Measurements from ENCODE around the gene GPR65.
A peak's percentile ranks its signal among the peaks of the same experiment; 100 is the strongest.

The GPR65 gene, protein sequence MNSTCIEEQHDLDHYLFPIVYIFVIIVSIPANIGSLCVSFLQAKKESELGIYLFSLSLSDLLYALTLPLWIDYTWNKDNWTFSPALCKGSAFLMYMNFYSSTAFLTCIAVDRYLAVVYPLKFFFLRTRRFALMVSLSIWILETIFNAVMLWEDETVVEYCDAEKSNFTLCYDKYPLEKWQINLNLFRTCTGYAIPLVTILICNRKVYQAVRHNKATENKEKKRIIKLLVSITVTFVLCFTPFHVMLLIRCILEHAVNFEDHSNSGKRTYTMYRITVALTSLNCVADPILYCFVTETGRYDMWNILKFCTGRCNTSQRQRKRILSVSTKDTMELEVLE

DNA sequence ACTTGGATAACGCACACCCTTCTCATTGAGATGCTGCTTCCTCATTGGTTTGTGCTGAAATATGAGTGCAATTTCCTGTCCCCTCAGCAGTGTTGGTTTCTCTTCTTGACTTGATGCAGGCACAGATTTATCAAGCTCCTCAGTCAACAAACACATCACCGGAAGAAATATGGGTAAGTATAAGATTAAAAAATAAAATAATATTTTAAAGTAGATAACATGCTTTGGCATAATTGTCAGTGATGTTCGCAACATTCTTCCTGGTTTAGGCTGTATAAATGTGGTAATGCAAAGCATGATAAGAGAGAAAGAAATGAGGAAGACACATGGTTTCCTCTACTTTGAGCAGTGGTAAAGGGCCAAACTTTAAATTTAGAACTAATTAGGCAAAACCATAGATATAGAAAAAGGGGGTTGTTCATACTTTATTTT is at the start of gene GPR65:
TSS of gene GPR65 (plus strand) at position 86 of the 432 bp plus-strand sequence. CDS start 5,713 bp downstream, outside the sequence.
- peak; percentile 79 for DNase-seq

DNA sequence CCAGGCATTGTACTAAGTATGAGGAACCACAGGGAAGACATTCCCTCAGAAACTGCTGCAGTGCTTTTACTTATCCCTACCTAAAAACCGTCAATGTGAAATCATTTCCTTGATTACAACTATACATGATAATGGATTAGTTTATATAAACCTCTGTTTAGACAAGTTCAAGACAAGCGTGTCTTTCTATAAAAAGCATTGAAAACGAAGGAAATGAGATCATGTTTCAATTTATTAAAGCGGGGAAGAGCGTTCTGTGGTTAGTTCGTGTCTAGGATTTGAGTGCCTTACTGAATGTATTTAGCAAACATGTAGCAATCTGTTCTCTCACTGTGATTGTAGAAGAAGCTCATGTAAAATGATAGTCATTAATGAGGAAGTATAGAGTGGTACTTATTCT is 49.4 kb upstream of the GPR65 start:
- no peak for DNase-seq

DNA sequence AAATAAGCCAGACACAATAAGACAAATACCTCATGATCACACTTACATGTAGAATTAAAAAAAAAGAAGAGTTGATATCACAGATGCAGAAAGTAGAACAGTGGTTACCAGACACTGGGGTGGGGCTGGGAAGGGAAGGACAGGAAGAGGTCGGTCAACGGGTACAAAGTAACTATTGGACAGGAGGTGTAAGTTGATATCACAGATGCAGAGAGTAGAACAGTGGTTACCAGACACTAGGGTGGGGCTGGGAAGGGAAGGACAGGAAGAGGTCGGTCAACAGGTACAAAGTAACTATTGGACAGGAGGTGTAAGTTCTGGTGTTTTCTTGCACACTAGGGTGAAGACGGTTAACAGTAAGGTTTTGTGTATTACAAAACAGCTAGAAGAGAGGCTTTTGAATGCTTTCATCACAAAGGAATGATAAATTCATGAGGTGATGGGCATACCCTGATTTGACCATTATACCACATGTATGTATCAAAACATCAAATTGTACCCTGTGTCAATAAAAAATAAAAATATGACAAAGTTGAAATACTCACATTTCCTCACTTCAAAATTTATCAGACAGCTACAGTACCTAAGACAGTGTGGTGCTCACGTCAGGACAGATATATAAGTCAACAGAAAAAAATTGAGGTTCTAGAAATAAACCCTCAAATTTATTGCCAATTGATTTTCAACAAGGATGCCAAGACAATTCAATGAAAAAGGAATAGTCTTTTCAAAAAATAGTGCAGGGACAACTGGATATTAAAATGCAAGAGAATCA is 44.7 kb upstream of the GPR65 start:
- peak; percentile 53 for DNase-seq

DNA sequence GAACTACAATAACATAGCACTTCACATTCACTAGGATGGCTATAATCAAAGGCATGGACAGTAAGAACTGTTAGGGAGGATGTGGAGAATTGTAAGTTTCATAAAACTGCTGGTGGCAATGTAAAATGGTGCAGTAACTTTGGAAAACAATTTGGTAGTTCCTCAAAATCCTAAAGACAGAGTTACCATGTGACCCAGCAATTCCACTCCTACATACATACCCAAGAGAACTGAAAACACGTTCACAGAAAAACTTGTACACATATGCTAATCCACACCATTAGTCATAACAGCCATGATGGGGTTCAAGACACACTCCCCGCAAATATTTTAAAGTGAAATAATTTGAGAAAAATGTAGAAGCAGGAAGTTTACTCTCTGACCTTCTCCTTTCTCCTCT is 43.7 kb upstream of the GPR65 start:
- no peak for DNase-seq

DNA sequence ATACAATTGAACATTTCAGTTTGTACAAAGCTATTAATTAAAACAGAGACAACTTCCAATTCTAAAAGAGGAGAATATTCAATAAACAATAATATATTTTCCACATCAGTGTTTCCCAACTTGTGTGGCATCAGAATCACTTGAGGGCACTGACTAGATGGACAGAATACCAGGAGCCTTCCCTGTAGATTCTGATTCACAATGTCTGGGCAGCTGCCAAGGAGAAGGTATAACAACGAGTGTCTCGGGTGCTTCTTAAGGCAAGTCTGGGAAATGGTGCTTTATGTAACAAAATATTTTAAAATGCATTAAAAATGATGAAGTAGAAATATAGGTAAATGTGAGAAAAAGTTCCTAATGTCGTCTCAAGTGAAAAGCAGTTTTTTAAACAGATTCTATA is 38.1 kb upstream of the GPR65 start:
- no peak for DNase-seq

DNA sequence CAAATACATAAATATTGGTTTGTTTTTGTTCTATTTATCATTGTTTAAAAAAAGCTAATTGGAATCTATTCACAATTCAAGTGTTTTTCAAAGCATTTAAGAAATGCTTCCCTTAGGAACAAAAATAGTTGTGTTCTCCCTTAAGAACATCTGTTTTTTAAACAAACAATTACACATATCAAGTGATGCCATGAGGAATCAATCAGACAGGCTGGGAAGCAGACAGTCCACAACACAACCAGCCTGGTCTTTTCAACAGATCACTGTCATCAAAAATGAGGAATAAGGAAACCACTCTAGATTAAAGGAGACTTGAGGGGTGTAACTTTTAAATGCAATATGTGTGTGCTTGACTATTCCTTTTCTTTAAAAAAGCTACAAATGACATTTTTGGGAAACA is 37.4 kb upstream of the GPR65 start:
- DNase-seq, result no peak

DNA sequence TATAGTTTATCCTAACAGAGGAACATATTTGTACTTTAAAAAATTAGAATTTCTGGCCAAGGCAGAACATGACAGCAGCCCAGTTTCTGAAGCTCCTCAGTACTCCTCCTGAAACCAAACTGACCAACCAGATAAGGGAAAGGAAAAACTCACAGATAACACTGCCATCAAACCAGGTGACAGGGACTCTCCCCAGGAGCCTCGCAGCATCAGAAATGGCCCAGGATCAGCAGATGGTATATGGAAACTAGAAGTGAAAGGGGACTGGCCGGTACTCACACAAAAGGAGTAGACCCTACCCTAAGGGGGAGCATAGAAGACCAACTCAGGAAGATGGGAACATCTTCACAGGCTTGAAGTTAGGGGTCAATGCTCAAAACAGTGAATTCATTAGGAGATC is 33.9 kb upstream of the GPR65 start:
- DNase-seq, result no peak

DNA sequence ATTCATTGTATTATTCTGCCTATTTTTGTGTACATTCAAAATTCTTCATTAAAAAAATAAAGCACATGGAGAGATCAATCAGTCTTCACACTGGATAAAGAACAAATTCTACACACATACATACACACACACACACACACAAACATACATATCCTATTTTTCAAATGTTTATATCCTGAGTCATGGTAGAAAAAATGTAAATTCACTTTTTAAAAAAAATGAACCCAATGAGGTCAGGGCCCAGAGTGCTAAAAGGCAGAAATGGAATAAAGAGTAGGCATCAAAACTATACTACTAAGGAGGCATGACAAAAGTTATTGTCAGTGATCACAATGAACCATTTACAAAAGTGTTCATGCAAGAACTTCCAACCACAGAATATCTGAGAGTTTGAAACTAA is 29.3 kb upstream of the GPR65 start:
- no peak for DNase-seq

DNA sequence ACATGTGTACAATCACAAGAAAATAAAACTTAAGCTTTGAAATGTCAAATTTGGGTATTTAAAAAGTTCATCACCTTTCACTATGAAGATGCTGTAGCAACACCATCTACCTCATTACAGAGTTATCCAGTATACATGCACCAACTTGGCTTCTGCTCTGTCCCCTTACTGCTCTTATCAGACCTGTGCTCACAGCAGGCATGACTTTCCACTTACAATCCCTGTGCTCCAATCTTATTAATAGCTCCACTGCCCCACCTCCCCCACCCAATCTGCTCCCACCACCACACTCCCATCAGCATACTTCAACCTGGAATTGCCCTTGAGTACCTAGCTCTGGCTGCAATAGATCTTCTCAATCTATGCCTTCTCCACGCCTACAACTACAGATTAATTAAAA is 25.2 kb upstream of the GPR65 start:
- no peak for DNase-seq

- DNase-seq, result no peak
Observed at GRCh38 chr14:87989221-87989955, 15.5 kb upstream of the GPR65 start.

DNA sequence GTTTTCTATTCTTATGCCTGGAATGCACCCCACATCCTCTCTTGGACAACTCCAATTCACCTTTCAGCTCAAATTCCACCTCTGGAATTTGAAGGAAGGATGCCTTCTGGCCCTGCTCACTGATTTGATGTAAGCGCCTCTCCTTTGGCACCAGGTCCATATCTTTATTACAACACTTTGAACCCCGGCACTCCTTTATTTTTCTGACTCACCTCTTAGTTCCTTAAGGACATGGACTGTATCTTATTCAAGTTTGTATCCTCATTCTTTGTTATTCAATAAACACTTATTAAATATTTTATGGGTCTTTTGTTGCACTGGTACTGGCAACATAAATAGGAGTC is 15.0 kb upstream of the GPR65 start:
- no peak for DNase-seq

DNA sequence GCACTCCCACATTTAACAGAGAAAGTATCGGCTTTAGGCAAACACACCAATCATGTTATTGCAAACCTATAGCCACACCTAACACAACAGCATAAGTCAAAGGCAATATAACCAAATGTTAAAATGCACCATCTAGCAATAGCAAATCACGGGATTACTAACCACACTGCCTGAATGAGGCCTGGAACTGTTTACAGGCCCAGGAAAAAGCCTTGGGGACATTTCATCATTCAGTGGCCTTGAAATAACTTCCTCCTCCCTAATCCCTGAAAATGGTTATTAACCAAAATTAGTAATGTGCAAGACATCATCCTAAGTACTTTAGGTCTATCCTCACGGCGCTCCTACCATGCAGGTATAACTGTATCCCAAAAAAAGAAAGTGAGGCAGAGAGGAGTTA is 14.3 kb upstream of the GPR65 start:
- no peak for DNase-seq

GRCh38 chr14:87992346-87992717 is 12.6 kb upstream of the GPR65 start:
- no peak for DNase-seq

DNA sequence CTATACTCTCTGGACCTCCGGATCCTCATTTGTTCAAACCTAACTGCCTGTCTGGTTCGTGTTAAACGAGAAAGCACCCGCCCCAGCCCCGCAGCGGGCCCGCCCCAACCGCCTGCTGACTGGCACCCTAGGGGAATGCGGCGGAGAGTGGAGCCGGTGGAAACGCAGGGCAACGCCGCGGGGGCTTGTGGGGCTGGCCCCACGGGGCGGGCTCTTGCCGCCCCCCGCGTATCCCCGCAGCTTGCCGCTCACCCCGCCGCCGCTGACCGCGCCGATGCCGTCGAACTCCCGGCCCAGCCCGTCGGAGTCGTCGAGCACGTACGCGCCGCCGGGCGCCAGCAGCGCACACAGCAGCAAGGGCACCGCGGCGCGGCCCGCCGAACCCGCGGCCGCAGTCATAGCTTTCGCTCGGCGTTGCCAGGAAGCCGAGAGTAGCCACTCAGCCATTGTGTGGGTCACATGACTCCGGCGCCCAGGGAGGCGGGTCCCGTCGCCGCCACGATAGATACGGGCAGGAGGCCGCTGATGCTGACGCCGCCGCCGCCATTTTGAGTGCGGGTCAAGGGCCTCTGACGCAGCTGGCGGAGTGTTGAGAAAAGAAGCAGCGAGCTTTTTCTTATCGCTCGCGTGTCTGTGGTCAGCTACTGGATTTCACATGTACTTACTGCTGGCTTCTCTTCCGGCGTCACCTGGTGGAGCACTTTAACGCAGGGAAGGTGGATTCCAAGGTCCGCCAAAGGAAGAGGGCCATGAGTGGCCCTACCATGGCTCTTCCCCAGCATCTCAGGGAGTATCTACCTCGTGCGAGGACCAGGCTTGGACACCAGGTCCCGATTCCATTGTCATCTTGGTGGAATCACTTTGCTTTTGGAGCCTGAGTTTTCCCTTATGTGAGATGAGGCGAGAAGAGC is 12.0 kb upstream of the GPR65 start, which contains the start of gene GALC:
TSS of gene GALC (minus strand) at position 465 of the 911 bp plus-strand sequence. CDS start at position 447, 18 bp downstream.
- peak; percentile 97 for DNase-seq

DNA sequence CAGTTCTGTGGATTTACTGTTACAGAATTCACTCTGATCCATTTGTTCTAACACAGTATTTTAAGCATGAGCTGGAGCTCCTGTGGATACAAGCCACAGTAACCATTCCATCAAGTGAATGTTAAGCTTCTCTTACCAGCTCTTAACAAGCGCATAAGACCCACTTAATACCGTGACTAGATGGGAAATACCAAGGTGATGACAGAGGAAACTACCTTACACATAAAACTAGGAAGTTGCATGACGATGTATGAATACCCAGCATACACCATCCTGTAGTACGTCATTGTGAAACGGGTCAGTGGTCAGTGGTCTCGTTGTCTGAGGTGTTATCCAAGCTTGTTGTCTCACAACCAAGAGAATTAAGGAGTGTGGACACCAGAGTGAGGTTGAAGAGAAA is 10.0 kb upstream of the GPR65 start:
- DNase-seq, result peak; percentile 64

- DNase-seq, result no peak
Observed at GRCh38 chr14:87995500-87996290, 9.2 kb upstream of the GPR65 start.

DNA sequence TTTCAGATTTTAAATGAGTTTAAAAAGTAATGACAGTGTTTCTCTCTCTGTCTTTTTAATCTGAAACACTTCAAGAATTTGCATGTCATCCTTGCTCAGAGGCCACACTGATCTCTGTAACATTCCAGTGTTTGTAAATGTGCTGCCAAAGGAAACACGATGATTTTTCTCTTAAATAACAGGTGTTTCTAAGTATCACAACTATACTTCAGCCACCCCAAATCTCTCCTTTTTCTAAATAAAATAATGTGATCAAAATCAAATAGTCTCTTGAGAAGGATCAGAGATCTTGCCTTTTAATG is 8.7 kb upstream of the GPR65 start:
- no peak for DNase-seq

- no peak for DNase-seq
Observed at GRCh38 chr14:87998482-87998881, 6.5 kb upstream of the GPR65 start.

- no peak for DNase-seq
Observed at GRCh38 chr14:87999277-87999676, 5.7 kb upstream of the GPR65 start.

- DNase-seq, result no peak
Observed at GRCh38 chr14:88002421-88003075, 2.4 kb upstream of the GPR65 start.

GRCh38 chr14:88003425-88003824 is 1.5 kb upstream of the GPR65 start:
- no peak for DNase-seq

Measured in CD4-positive, alpha-beta T cell treated with Interleukin-12 subunit alpha and Interleukin-12 subunit beta, for 1 hour (primary cell).